ENCODE measurements around the gene LRRC18. TPM values are rescaled to one million over a fixed set of nuclear protein-coding genes. Genes with fewer than 3 reads are reported as not detected.

The LRRC18 gene
- total and polyA plus RNA-seq, 10 of the 15 experiments (the other 5 are each of a cell fraction or from before 2014, with no cell fraction given): 0.16 to 0.47 (median 0.24) TPM; not detected in 6

DNA sequence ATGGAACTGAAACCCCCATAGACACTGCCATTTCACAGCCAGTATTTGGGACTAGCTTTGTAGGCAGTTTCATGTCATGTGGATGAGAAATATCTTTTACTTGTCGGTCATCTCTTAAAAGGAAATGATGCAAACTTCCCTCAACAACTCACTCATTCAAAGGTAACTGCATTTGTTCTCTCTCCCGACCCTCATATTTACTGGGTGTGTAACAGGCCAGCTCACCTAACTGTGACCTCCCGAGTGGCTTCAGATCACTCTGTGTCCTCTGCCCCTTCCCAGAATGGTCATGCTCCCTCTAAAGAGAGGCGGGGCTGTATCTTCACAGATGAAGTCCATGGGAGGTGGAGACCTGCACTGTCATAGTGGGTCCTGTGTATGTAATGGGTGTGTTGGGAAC, 14.7 kb downstream of the LRRC18 start:
- Histone ChIP-seq H3K4me2 (ENCODE audit: control insufficient read depth, insufficient read depth) (no peak overlapping the region), H3K9ac (ENCODE audit: control insufficient read depth, insufficient read depth, low read length) (no peak overlapping the region), H3K4me1 (ENCODE audit: control insufficient read depth, insufficient read depth, low read length) (no peaks in the 10 kb centered on the region), H3K4me3 (no peak overlapping the region), H4K20me1 (ENCODE audit: control insufficient read depth, insufficient read depth) (no peaks in the 10 kb centered on the region), H3K9me3 (replicated peaks; ENCODE audit: control insufficient read depth, insufficient read depth, low read length) (no peaks in the 10 kb centered on the region), H3K27ac (ENCODE audit: control insufficient read depth, insufficient read depth) (no peak overlapping the region), H3K27me3 (replicated peaks in 1 of 2; ENCODE audit: control insufficient read depth in 2 of 2, insufficient read depth in 2 of 2, low read length in 1 of 2) (no peaks in the 10 kb centered on the region), H3K79me2 (ENCODE audit: control insufficient read depth, insufficient read depth, low read length) (no peaks in the 10 kb centered on the region), H2AFZ (ENCODE audit: control insufficient read depth, low read depth, low read length) (no peak overlapping the region), H3K36me3 (ENCODE audit: control insufficient read depth in 2 of 2, insufficient read depth in 2 of 2, low read length in 1 of 2) (peaks cover 3 to 8% of the 10 kb centered on the region in 2 experiments; a peak in 3 of 4 replicates)
- POLR2A ChIA-PET: no interaction called here
- BruUV-seq (replicated peaks): no TSS peak
- no peak for ATAC-seq
- intact Hi-C loops (cut with micrococcal nuclease; ENCODE audit: unreplicated experiment): no loop called here
- RAD21 ChIA-PET (ENCODE audit: unreplicated experiment): no interaction called here
- FAIRE-seq: no peak
- WGBS (ENCODE audit: insufficient coverage, insufficient replicate concordance, low lambda C conversion rate, missing lambda C conversion rate): 82% methylated on average over 4 of the region's 4 CpGs
- in situ Hi-C loops (cut with MboI): no loop called here
- no peak for DNase-seq (ENCODE audit: low read depth, low spot score)
- CTCF ChIA-PET: no interaction called here
- SMC1A ChIA-PET (ENCODE audit: uncharacterized antibody, unreplicated experiment): interaction anchor here (0.5 kb wide), 1 partner anchor 1701 kb away, joined by 4 read pairs; no protein-coding TSS in a partner anchor
- TF ChIP-seq KLF5 (IDR thresholded peaks at IDR 0.05; ENCODE audit: partially characterized antibody) (no peak), BACH1 (IDR thresholded peaks at IDR 0.05; ENCODE audit: borderline replicate concordance) (no peak), FOXK2 (IDR thresholded peaks at IDR 0.05) (no peak), NKRF (conservative IDR thresholded peaks at IDR 0.05) (no peak), ZNF24 (IDR thresholded peaks at IDR 0.05) (no peak), ZNF592 (IDR thresholded peaks at IDR 0.05) (no peak), JUNB (IDR thresholded peaks at IDR 0.05) (no peak), MTA3 (IDR thresholded peaks at IDR 0.05; ENCODE audit: borderline replicate concordance, low read length) (no peak)
- TF ChIP-seq, protein P1, sequence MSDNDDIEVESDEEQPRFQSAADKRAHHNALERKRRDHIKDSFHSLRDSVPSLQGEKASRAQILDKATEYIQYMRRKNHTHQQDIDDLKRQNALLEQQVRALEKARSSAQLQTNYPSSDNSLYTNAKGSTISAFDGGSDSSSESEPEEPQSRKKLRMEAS (IDR thresholded peaks at IDR 0.05; ENCODE audit: low read depth, low read length): no peak
